Right lung (tissue), 5 donors: ENCODE data around the gene ACCS. TPM values are rescaled to one million over a fixed set of nuclear protein-coding genes. Genes with fewer than 3 reads are reported as not detected.

Source experiments
- DNase-seq, 2 donors: peaks; one replicate each; pipeline ENCODE4 v3.0.0-alpha.2; 2013
- polyA plus RNA-seq, 5 donors: library from polyadenylated mRNA; unstranded; fragments of 120-200 nt; gene quantifications; one replicate each; pipeline versions ENCODE4 v1.2.1 to v1.2.3, GENCODE V29; 2013; ENCODE audit warnings: inconsistent platforms in 1 of 5, low replicate concordance in 1 of 5; ENCODE audit not compliant: insufficient read length in 5 of 5, insufficient read depth in 1 of 5

ACCS gene
- polyA plus RNA-seq, 5 donors, result 45.6 to 103 (median 64.2) TPM

DNA sequence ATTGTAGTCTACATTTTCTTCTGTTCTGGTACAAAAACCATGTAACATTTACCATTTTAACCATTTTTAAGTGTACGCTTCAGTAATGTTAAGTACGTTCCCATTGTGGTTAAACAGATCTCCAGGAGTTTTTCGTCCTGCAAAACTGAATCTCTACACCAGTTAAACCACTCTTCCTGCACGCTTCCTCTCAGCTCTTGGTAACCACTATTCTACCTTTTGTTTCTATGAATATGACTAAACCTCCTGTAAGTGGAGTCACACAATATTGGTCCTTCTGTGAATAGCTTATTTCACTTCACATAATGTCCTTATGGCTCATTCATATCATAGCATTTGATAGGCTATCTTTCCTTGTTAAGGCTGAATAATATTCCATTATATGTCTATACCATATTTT lies 22.3 kb downstream of the ACCS start:
- no peak for DNase-seq

GRCh38 chr11:44088871-44089270 lies 22.8 kb downstream of the ACCS start:
- no peak for DNase-seq

DNA sequence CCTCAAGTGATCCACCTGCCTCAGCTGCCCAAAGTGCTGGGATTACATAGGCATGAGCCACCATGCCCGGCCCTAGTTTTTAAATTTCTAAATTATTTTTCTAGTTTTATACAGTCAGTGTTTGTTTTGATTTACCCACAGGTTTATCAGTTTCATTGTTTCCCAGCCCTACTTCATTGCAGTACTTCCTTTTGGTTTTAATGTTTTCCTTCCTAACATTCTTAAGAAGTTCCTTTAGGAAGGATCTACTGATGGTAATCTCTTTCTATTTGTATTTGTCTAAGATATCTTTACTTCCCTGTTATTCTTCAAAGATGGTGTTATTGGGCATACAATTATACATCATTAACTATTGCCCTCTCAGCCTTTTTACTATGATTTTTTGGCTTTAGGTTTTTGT lies 24.5 kb downstream of the ACCS start:
- no peak for DNase-seq

DNA sequence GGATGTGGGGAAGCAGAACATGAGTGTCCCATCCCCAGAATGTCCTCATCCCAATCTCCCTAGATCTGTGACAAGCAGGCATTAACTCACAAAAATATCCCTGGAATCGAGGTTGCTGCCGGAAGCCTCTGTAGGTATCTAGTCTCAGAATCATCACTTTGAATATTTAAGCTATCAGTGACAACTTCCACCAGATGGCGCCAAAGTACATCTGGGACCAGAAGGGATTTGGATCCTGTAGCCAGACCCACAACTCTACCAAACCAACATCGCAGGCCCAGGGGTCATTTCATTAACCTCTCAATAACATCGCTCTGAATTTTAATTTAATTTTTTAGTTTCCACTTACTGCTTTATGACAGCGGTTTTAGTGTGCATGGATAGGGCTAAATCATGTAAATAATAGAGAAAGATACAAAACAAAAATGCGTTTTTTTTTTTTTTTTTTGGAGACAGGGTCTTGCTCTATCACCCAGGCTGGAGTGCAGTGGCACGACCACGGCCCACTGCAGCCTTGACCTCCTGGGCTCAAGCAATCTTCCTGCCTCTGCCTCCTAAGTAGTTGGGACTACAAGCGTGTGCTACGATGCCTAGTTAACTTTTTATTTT lies 28.3 kb downstream of the ACCS start:
- DNase-seq, result peak; percentile 49 to 70

GRCh38 chr11:44095506-44096359 lies 29.7 kb downstream of the ACCS start, which contains the start of gene EXT2:
Gene EXT2, plus strand, starts transcription at chr11:44095678. Its CDS starts 12,035 bp downstream, at chr11:44107713.
- DNase-seq, result peak; percentile 84 to 85

DNA sequence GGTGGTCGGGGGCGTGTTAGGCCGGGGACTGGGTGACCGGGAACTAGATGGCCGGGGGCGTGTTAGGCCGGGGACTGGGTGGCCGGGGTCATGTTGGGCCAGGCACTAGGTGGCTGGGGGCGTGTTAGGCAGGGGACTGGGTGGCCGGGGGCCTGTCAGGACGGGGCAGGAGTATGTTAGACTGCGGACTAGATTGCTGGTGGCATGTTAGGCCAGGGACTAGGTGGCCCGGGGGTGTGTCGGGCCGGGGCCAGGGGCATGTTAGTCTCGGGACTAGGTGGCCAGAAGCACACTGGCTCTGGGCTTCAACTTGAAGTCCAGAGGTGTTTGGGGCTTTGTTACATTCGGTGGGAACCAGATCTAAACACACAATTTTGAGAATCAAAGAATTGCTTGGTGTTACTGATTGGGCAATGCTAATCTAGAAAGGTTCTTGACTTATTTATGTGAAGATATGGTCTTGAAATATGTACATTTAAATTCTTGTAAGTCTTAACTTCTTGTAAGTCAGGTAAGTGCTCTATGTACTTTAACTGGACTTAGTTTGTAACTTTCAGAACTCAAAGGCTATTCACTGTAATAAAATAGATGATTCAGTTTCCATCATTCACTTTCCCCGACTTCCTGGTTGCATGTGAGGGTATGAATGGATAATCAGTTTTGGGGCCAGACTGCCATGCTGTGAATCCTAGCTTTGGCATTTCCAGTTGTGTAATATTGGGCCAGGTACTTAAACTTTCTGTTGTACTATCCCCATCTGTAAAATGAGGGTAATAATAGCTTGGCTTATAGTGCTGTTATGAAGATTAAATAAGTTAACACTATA lies 30.5 kb downstream of the ACCS start:
- no peak for DNase-seq

- no peak for DNase-seq
Measured at GRCh38 chr11:44097821-44098220, 31.8 kb downstream of the ACCS start.

GRCh38 chr11:44101098-44101497 lies 35.0 kb downstream of the ACCS start:
- no peak for DNase-seq

DNA sequence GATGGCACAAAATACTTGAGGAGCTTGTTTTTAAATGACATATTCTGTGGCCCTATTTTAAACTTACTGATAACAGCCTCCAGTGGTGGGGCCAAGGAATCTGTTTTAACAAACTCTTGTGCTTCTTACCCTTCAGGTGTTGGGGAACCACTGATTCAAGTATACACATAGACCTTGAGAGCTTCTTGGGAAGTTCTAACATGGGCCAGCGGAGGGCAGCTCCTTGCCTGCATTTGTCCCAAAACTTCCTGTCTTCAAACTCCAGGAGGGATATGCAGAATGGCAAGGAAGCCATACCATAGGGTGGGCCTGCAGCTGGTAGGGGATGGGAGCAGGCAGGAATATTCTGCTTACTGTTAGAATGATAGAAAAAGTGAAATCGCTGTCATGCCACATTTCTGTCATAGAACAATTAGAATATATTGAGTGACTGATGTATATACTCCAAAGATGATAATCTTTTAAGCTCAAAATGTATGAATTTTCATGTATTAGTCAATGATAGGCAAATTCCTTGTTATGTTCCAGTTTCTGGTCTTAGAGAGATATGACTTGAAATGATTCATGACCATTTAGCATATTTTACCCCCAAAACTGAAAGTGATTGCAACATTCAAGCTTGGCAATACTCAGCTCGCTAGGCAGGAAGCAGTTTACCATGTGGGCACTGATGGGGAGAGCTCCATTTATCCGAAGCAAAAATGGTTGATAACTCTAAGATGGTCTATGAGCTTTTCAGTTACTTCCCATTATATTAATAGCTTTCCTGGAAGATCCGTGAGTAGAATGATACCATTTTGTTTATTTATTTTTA lies 38.6 kb downstream of the ACCS start:
- no peak for DNase-seq

DNA sequence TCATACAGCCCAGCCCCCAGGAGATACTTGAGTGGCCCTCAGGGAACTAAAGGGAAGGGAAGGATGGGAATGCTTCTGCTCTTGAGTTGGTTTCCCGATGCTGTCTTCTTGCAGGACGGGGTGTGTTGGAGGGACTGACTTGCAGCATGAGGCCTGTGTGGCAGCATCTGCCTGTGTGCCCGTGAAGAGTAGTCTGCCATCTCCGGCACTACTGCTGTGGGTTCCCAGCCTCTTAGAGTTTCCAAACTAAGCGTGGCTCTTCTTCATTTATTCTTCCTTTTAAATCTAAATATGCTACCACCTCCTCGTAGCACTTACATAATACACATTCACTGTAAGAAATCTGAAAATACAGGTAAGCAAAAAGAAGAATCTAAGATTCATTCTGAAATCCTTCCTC lies 42.2 kb downstream of the ACCS start:
- DNase-seq, result no peak

GRCh38 chr11:44110231-44110679 lies 44.2 kb downstream of the ACCS start:
- DNase-seq, result peak; percentile 15 to 32

GRCh38 chr11:44112091-44112821 lies 46.2 kb downstream of the ACCS start:
- no peak for DNase-seq

DNA sequence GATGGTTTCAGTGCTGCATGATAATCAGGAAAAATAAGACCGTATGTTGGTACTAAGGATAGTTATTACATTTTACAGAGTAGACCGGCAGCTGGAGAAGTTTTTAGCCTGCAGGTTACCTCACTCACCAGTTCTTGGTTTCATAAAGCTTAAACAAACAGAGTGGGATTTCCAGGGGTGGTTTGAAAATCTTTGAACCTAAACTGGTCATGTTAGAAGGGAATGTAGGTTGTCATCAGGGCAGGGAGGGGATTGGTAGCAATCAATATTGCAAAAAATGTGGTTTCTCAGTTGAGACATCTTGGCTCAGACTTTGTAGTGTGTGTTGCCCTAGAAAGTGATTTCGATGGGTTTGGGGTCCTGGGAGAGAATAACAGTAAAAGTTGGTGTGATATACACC lies 46.9 kb downstream of the ACCS start:
- no peak for DNase-seq

GRCh38 chr11:44113572-44113971 lies 47.5 kb downstream of the ACCS start:
- DNase-seq, result no peak

DNA sequence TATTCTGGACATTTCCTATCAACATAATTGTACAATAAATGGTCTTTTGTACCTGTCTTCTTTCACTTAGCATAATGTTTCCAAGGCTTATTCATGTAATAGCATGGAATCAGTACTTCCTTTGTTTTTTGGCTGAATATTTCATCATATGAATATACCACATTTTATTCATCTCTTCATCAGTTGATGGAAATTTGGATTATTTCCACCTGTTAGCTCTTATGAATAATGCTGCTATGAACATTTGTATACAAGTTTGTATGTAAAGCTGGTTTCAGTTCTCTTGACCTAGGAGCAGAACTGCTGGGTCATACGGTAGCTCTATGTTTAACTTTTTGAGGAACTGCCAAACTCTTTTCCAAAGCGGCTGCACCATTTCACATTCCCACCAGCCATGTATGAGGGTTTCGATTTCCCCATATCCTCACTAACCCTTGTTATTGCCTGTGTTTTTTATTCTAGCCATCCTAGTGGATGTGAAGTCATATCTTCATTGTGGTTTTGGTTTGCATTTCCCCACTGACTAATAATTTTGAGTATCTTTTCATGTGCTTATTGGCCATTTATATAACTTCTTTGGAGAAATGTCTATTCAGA lies 50.3 kb downstream of the ACCS start:
- DNase-seq, result no peak

DNA sequence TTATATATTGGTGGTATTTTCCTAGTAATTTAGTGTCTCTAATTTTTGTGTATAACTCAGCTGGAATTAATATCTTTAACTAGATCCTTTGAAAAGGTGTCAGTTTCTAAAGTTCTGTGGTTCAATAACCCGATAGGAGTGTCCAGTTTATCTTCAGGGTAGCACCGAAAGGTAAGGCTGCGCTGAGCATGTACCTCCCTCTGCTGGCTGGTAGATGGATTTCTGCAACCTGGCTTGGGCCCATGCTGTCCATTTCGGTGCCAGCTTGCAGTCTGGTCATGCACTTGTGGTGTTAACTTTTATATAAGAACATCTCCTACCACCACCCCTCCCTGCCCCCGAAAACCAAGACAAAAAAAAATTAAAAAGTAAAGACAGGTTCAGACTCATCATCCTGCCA lies 54.1 kb downstream of the ACCS start:
- no peak for DNase-seq

DNA sequence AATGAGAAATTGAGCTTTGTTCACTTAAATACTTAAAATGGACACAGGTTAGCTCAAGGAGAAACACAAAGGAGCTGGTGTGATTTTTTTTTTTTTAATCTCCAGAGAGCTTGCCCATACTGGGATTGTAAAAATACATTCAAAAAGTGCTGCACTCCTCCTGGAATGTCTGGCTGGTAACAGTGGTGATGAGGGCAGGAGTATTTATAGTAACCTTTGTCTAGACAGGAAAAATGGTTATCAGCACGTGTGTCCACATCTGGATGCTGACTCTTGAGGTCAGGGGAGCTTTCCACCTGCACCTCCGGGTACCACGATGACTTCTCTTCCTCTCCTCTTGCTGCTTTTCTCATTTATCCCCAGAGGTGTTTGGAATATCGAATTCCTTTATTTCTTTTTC lies 59.5 kb downstream of the ACCS start:
- DNase-seq, result no peak

GRCh38 chr11:44126304-44126703 lies 60.2 kb downstream of the ACCS start:
- no peak for DNase-seq

DNA sequence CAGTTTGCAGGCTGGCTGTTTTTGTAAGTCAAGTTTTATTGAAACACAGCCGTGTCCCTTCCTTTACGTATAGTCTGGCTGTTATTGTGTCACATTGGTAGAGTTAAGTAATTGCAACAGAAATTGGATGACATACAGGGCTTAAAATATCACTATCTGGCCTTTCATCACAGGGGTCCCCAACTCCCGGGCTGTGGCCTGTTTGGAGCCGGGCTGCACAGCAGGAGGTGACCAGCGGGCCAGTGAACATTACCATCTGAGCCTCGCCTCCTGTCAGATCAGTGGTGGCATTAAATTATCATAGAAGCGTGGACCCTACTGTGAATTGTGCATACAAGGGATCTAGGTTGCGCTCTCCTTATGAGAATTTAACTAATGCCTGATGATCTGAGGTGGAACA lies 61.1 kb downstream of the ACCS start:
- DNase-seq, result no peak

DNA sequence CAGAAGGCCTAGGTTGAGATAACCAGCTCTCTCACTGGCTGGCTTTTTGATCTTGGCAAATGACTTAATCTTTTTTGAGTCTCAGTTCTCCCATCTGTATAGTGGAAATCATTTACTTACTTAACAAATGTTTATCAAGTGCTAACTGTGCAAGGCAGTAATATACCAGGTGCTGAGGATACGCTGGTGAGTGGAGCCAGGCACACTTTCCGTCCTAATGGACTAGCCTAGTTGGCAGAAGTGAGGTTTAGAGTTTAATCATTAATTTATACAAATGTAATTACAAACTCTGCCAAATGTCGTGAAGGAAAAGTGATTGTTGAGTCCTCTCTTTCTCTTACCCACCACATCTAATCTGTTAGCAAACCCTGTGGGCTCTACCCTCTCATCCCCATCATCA lies 62.7 kb downstream of the ACCS start:
- DNase-seq, result no peak
